ENCODE measurements around the gene BTRC.

- TF ChIP-seq CTCF (IDR thresholded peaks at IDR 0.05; ENCODE audit: low read depth, low read length) (no peak), POLR2A (IDR thresholded peaks at IDR 0.05; ENCODE audit: extremely low read depth, insufficient read length) (no peak), MAX (IDR thresholded peaks at IDR 0.05; ENCODE audit: low read depth, low read length) (no peak), MYC (IDR thresholded peaks at IDR 0.05; ENCODE audit: low read depth, low read length) (no peak)
Observed at GRCh38 chr10:101481256-101481655, 127.3 kb downstream of the BTRC start.

All from NB4 (cell line).